RWPE1 (cell line): ENCODE measurements around the gene HIRIP3.

Source experiments
- CTCF ChIA-PET: fragments of 350-600 bp; sonication (Branson Sonifier 250); formaldehyde crosslinking; extraction: SDS; loops from one replicate; lab custom pipeline; 2021; lab: Yijun Ruan, JAX
- POLR2A ChIA-PET: fragments of 400-600 bp; formaldehyde crosslinking; extraction: SDS; loops from one replicate; lab custom pipeline; 2020; ENCODE audit warnings: antibody characterized with exemption; ENCODE audit not compliant: low non-redundant PET; lab: Yijun Ruan, JAX
- DNase-seq: peaks from one replicate; pipeline ENCODE4 v3.0.0; 2012; ENCODE audit warnings: low spot score
- H3K27ac ChIP-seq: fragments of 450-650 bp; 2 replicates; pipeline ENCODE4 v1.5.1; 2017
- TF ChIP-seq, protein P1 (sequence below): fragments of 450-650 bp; conservative IDR thresholded peaks from 2 replicates; pipeline ENCODE4 v1.5.1; 2017; ENCODE audit warnings: low read depth, mild to moderate bottlenecking

Gene HIRIP3

DNA sequence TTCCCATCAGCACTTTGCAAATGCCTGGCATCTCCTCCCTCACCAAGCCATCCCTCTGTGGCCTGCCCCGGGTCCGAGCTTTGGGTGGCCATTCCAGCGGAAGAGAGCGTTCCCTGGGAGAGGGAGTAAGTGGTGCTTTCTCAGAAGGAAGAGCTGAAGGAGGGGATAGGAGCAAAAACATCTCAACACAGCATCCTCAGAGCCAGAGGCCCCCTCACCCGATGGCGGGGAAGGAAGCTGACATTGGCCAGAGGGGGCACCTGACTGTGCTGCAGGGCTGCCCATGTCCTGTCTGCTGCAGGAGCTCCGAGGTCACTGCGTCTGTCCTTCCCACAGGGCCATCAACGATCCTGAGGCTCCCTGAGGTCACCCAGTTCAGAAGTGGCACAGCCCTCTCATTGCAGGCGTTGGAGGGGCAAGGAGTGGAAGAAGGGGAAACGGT is 36.1 kb upstream of the HIRIP3 start:
- DNase-seq, result no peak
- POLR2A ChIA-PET, result no interaction called here
- TF ChIP-seq, protein P1, sequence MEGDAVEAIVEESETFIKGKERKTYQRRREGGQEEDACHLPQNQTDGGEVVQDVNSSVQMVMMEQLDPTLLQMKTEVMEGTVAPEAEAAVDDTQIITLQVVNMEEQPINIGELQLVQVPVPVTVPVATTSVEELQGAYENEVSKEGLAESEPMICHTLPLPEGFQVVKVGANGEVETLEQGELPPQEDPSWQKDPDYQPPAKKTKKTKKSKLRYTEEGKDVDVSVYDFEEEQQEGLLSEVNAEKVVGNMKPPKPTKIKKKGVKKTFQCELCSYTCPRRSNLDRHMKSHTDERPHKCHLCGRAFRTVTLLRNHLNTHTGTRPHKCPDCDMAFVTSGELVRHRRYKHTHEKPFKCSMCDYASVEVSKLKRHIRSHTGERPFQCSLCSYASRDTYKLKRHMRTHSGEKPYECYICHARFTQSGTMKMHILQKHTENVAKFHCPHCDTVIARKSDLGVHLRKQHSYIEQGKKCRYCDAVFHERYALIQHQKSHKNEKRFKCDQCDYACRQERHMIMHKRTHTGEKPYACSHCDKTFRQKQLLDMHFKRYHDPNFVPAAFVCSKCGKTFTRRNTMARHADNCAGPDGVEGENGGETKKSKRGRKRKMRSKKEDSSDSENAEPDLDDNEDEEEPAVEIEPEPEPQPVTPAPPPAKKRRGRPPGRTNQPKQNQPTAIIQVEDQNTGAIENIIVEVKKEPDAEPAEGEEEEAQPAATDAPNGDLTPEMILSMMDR, result no peak
- CTCF ChIA-PET, result interaction anchor here (0.6 to 1.5 kb wide), 13 partner anchors 10 to 332 kb away, joined by 3 to 13 read pairs (median 3); partner anchors contain the start of gene INO80E
- H3K27ac ChIP-seq, result no peak overlapping the region

DNA sequence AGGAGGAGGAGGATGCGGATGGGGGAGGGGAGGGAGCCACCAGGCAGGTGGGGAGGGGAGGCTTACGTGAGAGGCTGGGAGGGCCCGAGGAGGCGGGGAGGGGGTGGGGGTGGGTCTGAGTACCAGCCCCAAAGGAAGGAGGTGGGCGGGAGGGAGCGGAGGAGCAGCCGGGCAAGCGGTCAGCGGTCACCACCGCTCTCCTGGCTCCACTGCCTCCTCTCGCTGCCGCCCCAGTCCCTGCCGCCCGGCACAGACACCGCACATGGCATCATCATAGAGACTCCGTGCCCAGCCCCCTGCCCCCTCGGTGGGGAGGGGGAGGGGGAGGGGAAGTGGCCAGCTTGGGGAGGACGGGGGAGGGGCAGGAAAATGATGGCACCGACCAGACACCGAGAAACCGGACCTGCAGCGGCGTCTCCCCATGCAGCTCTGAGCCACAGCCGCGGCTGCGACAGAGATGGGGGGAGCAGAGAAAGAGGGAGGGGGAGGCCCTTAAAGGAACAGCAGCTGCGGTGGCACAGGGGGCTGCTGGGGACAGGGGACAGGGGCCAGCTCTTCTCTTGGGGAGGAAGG is 35.5 kb upstream of the HIRIP3 start, which contains the start of gene TLCD3B:
TLCD3B (minus strand) TSS at position 431 of the 573 bp plus-strand sequence. CDS start 744 bp downstream, outside the sequence.
- TF ChIP-seq, protein P1, result no peak
- no peak within 1 kb of the TSS for H3K27ac ChIP-seq
- ChIA-PET CTCF (interaction anchor here (0.8 to 1.4 kb wide), 2 partner anchors 22 to 223 kb away, joined by 3 to 4 read pairs; a partner anchor contains a TSS), POLR2A (no interaction called here)
- DNase-seq, result no peak

DNA sequence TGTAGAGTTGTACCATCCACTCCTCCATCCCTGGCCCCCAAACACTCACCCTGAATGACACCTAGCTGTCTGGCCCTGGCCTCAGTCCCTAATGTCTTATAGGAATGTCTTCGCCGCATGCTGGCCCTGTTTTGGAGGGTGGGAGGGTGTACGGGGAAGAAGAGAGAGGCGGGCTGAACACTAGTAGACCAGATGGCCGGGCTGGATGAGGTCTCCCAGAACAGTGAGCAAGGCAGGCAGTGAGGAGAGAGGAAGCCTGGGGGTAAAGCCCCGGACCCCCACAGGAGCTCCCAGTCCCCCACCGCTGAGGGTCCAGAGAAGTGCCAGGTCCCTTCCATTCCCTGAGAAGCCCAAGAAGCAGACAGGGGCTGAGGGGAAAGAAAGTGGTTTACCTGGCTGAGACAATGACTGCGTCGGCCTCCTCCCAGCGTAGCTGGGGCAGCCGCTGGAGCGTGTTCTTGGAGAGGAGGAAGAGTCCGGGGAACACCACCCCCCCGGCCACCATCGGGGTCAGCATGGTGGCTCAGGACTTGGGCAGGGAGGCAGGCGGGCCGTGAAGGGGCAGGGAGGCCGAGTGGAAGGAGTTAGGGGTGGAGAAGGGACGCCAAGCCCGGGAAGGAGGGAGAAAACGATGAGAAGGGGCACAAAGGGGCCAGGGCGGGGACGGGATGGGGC is 34.7 kb upstream of the HIRIP3 start:
- ChIA-PET POLR2A (no interaction called here), CTCF (no interaction called here)
- TF ChIP-seq, protein P1, result no peak
- no peak for DNase-seq
- no peak overlapping the region for H3K27ac ChIP-seq

DNA sequence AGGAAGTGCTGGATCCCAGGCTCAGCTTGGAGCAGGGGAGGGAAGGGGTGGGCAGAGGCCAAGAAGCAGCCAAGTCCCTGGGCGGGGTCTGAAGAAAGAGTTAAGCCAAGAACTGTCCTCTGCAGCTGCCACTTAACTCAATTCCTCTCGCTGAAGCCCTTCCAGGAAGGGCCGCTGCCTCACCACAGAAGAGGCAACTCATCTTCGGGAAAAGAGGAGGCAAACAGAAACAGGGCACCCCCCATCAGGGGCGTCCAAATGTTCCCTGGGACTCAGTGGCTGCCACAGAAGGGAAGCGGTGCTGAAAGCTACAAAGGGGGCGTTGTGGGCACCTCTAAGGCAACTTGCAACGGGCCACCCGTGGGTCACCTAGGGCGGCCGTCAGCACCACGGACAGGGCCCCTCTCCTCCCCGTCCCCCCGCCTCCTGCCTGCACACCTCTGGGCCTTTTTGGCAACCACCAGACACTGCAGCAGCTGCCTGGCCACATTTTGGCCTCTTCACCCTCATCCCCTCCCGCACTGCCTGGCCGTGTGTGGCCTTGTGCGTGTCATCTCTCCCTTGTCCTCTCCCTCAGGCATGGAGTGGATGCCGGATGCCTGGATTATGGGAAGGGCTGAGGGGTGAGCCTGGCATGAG is 33.1 kb upstream of the HIRIP3 start:
- ChIA-PET POLR2A (no interaction called here), CTCF (no interaction called here)
- DNase-seq, result no peak
- TF ChIP-seq, protein P1, result no peak
- no peak overlapping the region for H3K27ac ChIP-seq

DNA sequence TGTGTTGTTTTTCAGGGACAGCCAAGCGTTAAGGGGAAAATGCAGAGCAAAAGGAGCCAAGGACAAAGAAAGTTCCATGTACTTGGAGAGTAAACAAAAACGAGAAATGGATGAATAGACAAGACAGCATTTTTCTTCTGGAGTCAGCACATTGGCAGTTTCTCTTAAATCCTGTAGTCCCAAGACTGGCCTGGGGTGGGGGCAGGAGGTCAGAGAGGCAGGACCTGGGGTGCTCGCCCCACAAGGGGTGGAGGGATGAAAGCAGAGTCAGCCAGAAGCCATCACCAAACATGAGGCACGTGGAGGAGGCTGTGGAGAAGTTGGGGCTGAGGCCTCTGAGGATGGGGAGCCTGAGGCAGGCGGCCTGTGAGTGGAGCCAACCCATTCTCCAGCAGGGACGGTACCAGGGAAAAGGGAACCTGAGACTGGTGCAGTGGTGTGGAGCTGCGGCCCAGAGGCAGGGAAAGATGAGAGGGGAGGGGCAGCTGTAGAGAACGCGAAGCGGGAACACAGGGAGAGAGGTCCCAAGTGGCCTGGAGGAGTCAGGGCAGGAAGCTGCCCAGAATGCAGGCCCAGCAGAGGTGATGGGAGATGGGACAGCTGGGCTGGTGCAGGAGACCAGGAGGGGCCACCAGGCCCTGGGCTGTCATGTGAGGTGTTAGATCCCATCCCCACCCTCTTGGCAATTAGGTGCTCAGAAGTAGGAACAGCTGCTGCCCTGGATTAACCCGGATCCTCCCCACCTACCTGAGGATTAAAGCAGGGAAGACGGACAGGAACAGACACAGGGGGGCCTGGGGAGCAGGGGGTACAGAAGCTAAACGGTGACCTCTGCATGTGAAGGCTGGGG is 32.4 kb upstream of the HIRIP3 start:
- ChIA-PET CTCF (interaction anchor here (0.6 kb wide), 1 partner anchor 333 kb away, joined by 7 read pairs; no protein-coding TSS in a partner anchor), POLR2A (interaction anchor here (0.5 kb wide), 1 partner anchor 27 kb away, joined by 4 read pairs; no protein-coding TSS in a partner anchor)
- DNase-seq, result no peak
- TF ChIP-seq, protein P1, result no peak
- H3K27ac ChIP-seq, result no peak overlapping the region
